ENCODE measurements around the gene CINP.

Gene CINP

GRCh38 chr14:102342238-102342637, 20.5 kb downstream of the CINP start:
- peaks cover 16% of the 10 kb centered on the region; the same call in 1 of the 2 replicates for H3K36me3 ChIP-seq (ENCODE audit: insufficient read depth, low read length)

GRCh38 chr14:102341566-102341965, 21.1 kb downstream of the CINP start:
- H3K36me3 ChIP-seq (ENCODE audit: insufficient read depth, low read length), result peaks cover 11% of the 10 kb centered on the region; the same call in 1 of the 2 replicates
- no peak overlapping the region for H2AFZ ChIP-seq (ENCODE audit: low read length)
- H3K4me1 ChIP-seq (ENCODE audit: insufficient read depth, low read length, poor library complexity, severe bottlenecking), result no peaks in the 10 kb centered on the region
- H3F3A ChIP-seq (ENCODE audit: low read depth), result no peaks in the 10 kb centered on the region
- no peak overlapping the region for H3K9ac ChIP-seq (ENCODE audit: low read depth, low read length, poor library complexity, severe bottlenecking)
- H3K27me3 ChIP-seq (ENCODE audit: insufficient read depth, low read length, poor library complexity, severe bottlenecking), result no peaks in the 10 kb centered on the region
- H3K4me3 ChIP-seq (ENCODE audit: low read length, poor library complexity, severe bottlenecking), result no peak overlapping the region
- TF ChIP-seq CTCF (conservative IDR thresholded peaks at IDR 0.05; ENCODE audit: low read length) (no peak), EZH2phosphoT487 (IDR thresholded peaks at IDR 0.05; ENCODE audit: borderline replicate concordance) (no peak)
- H4K20me1 ChIP-seq (ENCODE audit: insufficient read depth, low read length, poor library complexity, severe bottlenecking), result no peaks in the 10 kb centered on the region
- H3K4me2 ChIP-seq (ENCODE audit: low read depth, low read length, poor library complexity, severe bottlenecking), result no peak overlapping the region
- no peaks in the 10 kb centered on the region for H3K79me2 ChIP-seq (ENCODE audit: insufficient read depth, low read length)
- no peaks in the 10 kb centered on the region for H3K9me2 ChIP-seq (replicated peaks; ENCODE audit: low read depth, low read length)
- no peaks in the 10 kb centered on the region for H3K9me3 ChIP-seq (ENCODE audit: insufficient read depth, low read depth, low read length)

More at GRCh38 chr14:102342238-102342637, 20.5 kb downstream of the CINP start:
- Histone ChIP-seq H2AFZ (ENCODE audit: low read length) (no peak overlapping the region), H3K27me3 (ENCODE audit: insufficient read depth, low read length, poor library complexity, severe bottlenecking) (no peaks in the 10 kb centered on the region), H3F3A (ENCODE audit: low read depth) (no peaks in the 10 kb centered on the region), H4K20me1 (ENCODE audit: insufficient read depth, low read length, poor library complexity, severe bottlenecking) (no peaks in the 10 kb centered on the region), H3K4me2 (ENCODE audit: low read depth, low read length, poor library complexity, severe bottlenecking) (no peak overlapping the region), H3K4me1 (ENCODE audit: insufficient read depth, low read length, poor library complexity, severe bottlenecking) (no peaks in the 10 kb centered on the region), H3K9me2 (replicated peaks; ENCODE audit: low read depth, low read length) (no peaks in the 10 kb centered on the region), H3K9ac (ENCODE audit: low read depth, low read length, poor library complexity, severe bottlenecking) (no peak overlapping the region), H3K9me3 (ENCODE audit: insufficient read depth, low read depth, low read length) (no peaks in the 10 kb centered on the region), H3K4me3 (ENCODE audit: low read length, poor library complexity, severe bottlenecking) (no peak overlapping the region), H3K79me2 (ENCODE audit: insufficient read depth, low read length) (no peaks in the 10 kb centered on the region)
- TF ChIP-seq CTCF (conservative IDR thresholded peaks at IDR 0.05; ENCODE audit: low read length) (no peak), EZH2phosphoT487 (IDR thresholded peaks at IDR 0.05; ENCODE audit: borderline replicate concordance) (no peak)

- Histone ChIP-seq H3K36me3 (ENCODE audit: insufficient read depth, low read length) (peaks cover 7% of the 10 kb centered on the region; the same call in 1 of the 2 replicates), H3F3A (ENCODE audit: low read depth) (no peaks in the 10 kb centered on the region), H3K4me1 (ENCODE audit: insufficient read depth, low read length, poor library complexity, severe bottlenecking) (no peaks in the 10 kb centered on the region)
Observed at GRCh38 chr14:102338724-102339123, 24.0 kb downstream of the CINP start.

More at GRCh38 chr14:102338724-102339123, 24.0 kb downstream of the CINP start:
- H2AFZ ChIP-seq (ENCODE audit: low read length), result no peak overlapping the region
- TF ChIP-seq CTCF (conservative IDR thresholded peaks at IDR 0.05; ENCODE audit: low read length) (no peak), EZH2phosphoT487 (IDR thresholded peaks at IDR 0.05; ENCODE audit: borderline replicate concordance) (no peak)
- H3K27me3 ChIP-seq (ENCODE audit: insufficient read depth, low read length, poor library complexity, severe bottlenecking), result no peaks in the 10 kb centered on the region
- H3K9me3 ChIP-seq (ENCODE audit: insufficient read depth, low read depth, low read length), result no peaks in the 10 kb centered on the region
- H3K9ac ChIP-seq (ENCODE audit: low read depth, low read length, poor library complexity, severe bottlenecking), result no peak overlapping the region
- no peaks in the 10 kb centered on the region for H3K9me2 ChIP-seq (replicated peaks; ENCODE audit: low read depth, low read length)
- no peak overlapping the region for H3K4me3 ChIP-seq (ENCODE audit: low read length, poor library complexity, severe bottlenecking)
- H3K4me2 ChIP-seq (ENCODE audit: low read depth, low read length, poor library complexity, severe bottlenecking), result no peak overlapping the region
- H4K20me1 ChIP-seq (ENCODE audit: insufficient read depth, low read length, poor library complexity, severe bottlenecking), result no peaks in the 10 kb centered on the region
- no peaks in the 10 kb centered on the region for H3K79me2 ChIP-seq (ENCODE audit: insufficient read depth, low read length)

Measured in Loucy (cell line).